GM18519 (cell line): Measurements from ENCODE around the gene CRTC1.
"Not testable (repeated sequence)": the region's sequence is repeated elsewhere in the genome, so short reads cannot be mapped to it uniquely, and the experiment has no call there.

Experiments used
- ATAC-seq: cut with Tn5 transposase; IDR thresholded peaks from one replicate; pipeline ENCODE4 v1.9.1; 2021; ENCODE audit warnings: mild to moderate bottlenecking, moderate library complexity; ENCODE audit not compliant: unreplicated experiment, low FRiP score

Gene CRTC1

GRCh38 chr19:18793144-18794028 lies 109.9 kb downstream of the CRTC1 start:
- ATAC-seq, result no peak

- no peak for ATAC-seq
Measured at GRCh38 chr19:18794029-18794313, 110.5 kb downstream of the CRTC1 start.

- ATAC-seq, result no peak
Measured at GRCh38 chr19:18794692-18795091, 111.2 kb downstream of the CRTC1 start.

- ATAC-seq, result no peak
Measured at GRCh38 chr19:18795540-18795939, 112.1 kb downstream of the CRTC1 start.

GRCh38 chr19:18796239-18796638 lies 112.8 kb downstream of the CRTC1 start:
- ATAC-seq, result no peak

- no peak for ATAC-seq
Measured at GRCh38 chr19:18798384-18799352, 115.2 kb downstream of the CRTC1 start.

GRCh38 chr19:18799389-18799970 lies 116.0 kb downstream of the CRTC1 start:
- no peak for ATAC-seq

GRCh38 chr19:18800079-18800478 lies 116.6 kb downstream of the CRTC1 start:
- no peak for ATAC-seq

- no peak for ATAC-seq
Measured at GRCh38 chr19:18800636-18801035, 117.2 kb downstream of the CRTC1 start.

GRCh38 chr19:18802354-18802753 lies 118.9 kb downstream of the CRTC1 start:
- ATAC-seq, result no peak

- no peak for ATAC-seq
Measured at GRCh38 chr19:18803550-18804138, 120.2 kb downstream of the CRTC1 start.

GRCh38 chr19:18804139-18804601 lies 120.7 kb downstream of the CRTC1 start:
- ATAC-seq, result no peak

GRCh38 chr19:18804643-18805042 lies 121.2 kb downstream of the CRTC1 start:
- no peak for ATAC-seq

- no peak for ATAC-seq
Measured at GRCh38 chr19:18807861-18808331, 124.4 kb downstream of the CRTC1 start.

- no peak for ATAC-seq
Measured at GRCh38 chr19:18809149-18809868, 125.8 kb downstream of the CRTC1 start.

- not testable (repeated sequence) for ATAC-seq
Measured at GRCh38 chr19:18811638-18812037, 128.2 kb downstream of the CRTC1 start.

- ATAC-seq, result no peak
Measured at GRCh38 chr19:18814063-18814462, 130.6 kb downstream of the CRTC1 start.

GRCh38 chr19:18815673-18816072 lies 132.2 kb downstream of the CRTC1 start:
- ATAC-seq, result no peak

- ATAC-seq, result not testable (repeated sequence)
Measured at GRCh38 chr19:18816645-18817044, 133.2 kb downstream of the CRTC1 start.

GRCh38 chr19:18817574-18817973 lies 134.1 kb downstream of the CRTC1 start:
- no peak for ATAC-seq
